H54 (cell line): Measurements from ENCODE around the gene CDCA8.

Source experiments
- DNase-seq: peaks from one replicate; pipeline ENCODE4 v3.0.0; 2011; ENCODE audit warnings: low spot score, mixed read lengths; ENCODE audit not compliant: insufficient read length
- FAIRE-seq: peaks from 3 replicates; lab custom pipeline; 2011; peaks lifted over from hg19 to GRCh38; lab: Jason Lieb, UNC
- POLR2A ChIP-seq: IDR thresholded peaks from 2 replicates; pipeline ENCODE4 v1.6.1; 2011; ENCODE audit warnings: low read depth, mild to moderate bottlenecking, low read length

The CDCA8 gene

DNA sequence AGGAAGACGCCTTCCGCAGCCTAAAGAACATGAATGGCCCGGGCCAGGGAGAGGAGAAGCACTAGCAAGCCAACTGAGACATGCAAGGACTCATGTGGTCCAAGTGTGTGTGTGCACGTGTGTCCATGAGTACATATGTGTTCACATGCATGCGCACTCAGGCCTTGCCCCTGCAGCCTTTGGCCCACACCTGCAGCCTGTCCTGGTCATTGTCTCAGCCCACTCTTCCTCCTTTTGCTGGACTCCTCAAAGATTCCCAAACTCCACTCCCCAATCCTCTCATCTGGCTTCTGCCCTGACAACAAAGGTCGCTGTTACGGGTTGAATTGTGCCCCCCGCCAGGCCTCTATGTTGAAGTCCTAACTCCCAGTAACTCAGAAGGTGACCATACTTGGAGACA, 21.9 kb downstream of the CDCA8 start:
- TF ChIP-seq POLR2A, result no peak
- no peak for FAIRE-seq

DNA sequence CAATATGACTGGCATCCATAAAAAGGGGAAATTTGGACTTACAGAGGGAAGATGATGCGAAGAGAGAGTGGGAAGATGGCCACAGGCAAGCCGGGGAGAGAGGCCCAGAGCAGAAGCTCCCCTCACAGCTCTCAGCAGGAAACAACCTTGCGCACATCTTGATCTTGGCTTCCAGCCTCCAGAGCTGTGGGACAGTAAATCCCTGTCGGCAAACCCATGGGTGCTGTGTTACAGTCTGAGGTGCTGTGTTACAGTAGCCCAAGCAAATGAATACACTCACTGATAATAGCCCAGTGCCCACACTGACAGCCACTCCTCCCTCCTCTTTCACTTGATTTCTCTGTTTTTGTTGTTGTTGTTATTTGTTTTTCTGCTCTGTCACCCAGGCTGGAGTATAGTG, 22.4 kb downstream of the CDCA8 start:
- FAIRE-seq (no peak), DNase-seq (no peak)
- TF ChIP-seq POLR2A, result no peak

More for the DNA sequence above, 21.9 kb downstream of the CDCA8 start:
- no peak for DNase-seq

DNA sequence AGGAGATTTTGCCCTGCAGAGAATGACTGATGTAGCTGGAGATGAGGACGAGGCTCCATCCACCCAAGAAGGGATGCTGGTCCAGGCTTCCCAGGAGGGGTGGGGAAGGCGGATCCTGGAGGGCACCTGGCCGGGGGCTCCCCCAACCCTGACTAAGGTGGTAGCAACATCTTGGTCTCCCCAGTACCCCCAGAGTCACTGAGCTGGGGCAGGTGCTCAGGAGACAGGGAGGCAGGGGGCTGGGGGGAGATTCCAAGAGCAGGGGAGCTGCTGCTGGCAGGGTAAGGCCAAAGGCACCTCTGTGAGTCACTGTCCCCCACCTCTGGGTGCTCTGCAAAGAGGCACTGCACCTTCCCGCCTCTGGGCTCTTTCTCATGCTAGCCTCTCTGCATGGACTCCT, 24.0 kb downstream of the CDCA8 start:
- no peak for DNase-seq
- TF ChIP-seq POLR2A, result no peak
- FAIRE-seq, result no peak

DNA sequence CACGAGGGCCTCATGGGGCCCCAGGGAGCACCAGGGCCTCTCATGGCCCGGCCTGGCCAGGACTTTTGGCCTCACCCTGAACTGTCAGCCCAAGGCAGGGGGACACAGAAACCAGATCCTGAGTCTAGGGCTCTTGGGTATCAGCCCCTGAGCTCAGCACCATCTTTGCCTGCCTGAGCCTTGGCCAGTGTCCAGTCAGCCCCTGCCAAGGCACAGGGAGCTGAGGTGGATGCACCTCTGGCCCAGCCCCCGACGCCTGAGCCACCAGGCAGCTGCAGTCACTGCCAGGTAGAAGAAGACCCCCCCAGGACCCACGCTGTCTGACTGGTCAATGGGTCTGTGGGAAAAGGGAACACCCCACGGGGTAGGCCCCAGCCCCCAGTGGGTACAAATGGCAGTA, 25.3 kb downstream of the CDCA8 start:
- no peak for DNase-seq
- no peak for TF ChIP-seq POLR2A
- FAIRE-seq, result no peak

- FAIRE-seq, result no peak
- DNase-seq, result no peak
- no peak for TF ChIP-seq POLR2A
Measured at GRCh38 chr1:37718181-37718900, 26.0 kb downstream of the CDCA8 start.

GRCh38 chr1:37718901-37719571, 26.7 kb downstream of the CDCA8 start:
- DNase-seq (no peak), FAIRE-seq (no peak)
- no peak for TF ChIP-seq POLR2A

- no peak for TF ChIP-seq POLR2A
- DNase-seq (no peak), FAIRE-seq (no peak)
Measured at GRCh38 chr1:37719572-37720195, 27.4 kb downstream of the CDCA8 start.

DNA sequence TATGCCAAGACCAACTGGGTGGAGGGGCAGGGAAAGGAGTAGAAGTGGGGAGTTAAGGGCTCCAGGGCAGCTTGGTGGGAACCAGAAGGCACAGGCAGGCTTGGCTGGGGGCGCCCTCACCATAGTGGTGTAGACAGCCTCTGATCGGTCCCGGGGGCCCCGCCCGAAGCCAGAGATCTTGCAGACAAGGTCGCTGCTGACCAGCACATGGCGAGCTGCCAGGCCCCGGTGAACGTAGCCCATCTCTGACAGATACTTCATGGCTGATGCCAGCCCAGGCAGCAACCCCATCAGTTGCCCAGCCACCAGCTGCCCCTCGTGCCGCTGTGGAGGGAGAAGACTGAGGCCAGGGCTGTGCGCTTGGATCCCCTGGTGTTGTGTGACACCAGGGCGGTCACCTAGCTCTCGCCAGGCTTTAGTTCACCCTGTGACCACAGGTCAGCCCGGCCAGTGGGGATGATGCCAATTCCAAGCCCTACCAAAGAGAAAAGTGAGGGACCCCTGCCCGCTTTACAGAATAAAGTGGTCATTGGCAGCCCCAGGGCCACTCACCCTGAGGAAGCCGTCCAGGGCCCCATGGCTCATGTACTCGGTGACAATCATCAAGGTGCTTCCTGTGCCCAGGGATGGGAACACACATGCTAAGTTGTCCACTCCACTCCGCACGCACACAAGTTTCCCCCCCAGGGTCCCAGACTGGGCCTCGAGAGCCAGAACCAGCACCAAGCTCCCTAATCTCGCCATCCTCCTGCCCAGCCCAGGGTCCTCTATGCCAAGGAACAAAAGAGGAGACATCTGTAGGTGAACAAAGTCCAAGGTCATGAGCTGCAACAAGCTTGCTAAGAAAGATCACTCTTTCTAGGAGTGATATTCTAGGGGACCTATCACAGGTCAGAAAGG, 28.2 kb downstream of the CDCA8 start:
- FAIRE-seq (no peak), DNase-seq (no peak)
- no peak for TF ChIP-seq POLR2A

GRCh38 chr1:37721565-37721964, 29.2 kb downstream of the CDCA8 start:
- TF ChIP-seq POLR2A, result no peak
- DNase-seq (no peak), FAIRE-seq (no peak)

DNA sequence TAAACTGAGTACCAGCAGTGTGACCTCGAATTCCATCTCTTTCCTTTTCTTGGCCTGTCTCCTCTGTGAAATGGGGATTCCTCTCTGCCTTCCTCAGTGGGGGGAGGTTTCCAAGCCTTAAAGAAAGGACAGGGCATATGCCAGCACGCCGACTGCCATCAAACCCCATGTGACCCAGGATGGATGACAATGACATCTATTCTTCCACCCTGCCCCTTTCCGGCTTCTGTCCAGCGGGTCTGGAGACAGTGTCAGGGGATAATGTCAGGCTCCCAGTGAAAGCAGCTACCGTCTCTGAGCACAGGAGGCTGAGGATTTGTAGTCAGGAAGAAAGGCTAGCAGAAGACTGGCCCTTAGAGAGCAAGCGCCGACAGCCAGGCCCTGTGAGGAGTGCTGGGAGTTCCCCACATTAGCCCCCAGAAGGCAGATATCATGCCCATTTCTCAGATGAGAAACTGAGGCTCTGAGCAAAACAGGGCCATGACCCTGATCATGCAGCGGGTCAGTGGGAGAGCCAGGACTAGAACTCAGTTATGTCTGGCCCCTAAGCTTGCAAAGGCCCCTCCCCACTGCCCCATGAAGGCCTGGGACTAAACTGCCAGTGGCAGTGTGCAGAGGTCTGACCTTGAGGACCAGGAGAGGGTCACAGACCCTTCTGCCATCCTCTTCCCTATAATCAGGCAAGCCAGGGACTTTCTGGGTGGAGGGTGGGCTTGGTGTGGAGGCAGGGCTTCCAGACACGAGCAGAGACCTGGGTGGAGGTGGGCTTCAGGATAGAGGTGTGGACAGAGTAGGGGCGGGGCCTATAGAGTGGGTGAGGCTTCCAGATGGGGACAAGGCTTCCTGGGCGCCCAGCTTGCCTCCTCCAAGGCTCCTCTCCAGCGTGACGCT, 30.1 kb downstream of the CDCA8 start:
- no peak for TF ChIP-seq POLR2A
- DNase-seq, result no peak
- FAIRE-seq, result no peak

GRCh38 chr1:37723072-37723389, 30.7 kb downstream of the CDCA8 start:
- no peak for FAIRE-seq

DNA sequence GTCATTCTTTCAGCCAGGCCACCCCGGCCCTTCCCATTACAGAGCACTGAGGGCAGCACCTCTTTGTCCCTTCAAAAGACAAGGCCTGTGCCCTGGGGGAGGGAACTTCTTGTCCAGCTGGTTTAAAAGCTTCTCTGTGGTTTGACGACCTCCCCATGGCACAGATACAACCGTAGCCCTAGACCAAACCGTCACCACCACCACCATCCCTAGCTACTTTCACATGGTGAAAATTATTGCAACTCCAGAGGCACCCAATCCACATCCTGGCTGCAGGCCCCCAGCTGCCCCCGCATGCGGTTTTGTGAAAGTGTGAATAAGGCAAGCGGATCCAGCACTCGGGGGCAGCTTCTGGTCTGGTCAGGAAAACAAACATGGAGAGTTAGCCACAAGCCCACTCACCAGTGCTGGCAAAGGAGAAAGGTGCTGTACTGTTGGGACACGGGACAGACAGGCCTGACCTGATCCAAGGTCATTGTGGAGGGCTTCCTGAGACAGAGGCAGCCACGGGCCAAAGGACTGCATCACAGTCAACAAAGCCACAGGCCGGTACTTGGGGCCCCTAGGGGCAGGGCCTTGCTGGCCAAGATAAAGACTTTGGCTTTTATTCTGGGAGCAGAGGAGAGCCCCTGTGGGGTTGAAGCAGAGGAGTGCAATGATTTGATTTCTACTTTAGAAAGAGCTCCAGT, 31.2 kb downstream of the CDCA8 start:
- no peak for TF ChIP-seq POLR2A
- DNase-seq, result no peak
- FAIRE-seq, result no peak

More at GRCh38 chr1:37723072-37723389, 30.7 kb downstream of the CDCA8 start:
- no peak for TF ChIP-seq POLR2A
- no peak for DNase-seq
